Upper lobe of left lung (tissue), 6 donors: ENCODE results near the gene ANKS1A. TPM values are rescaled to one million over a fixed set of nuclear protein-coding genes. Genes with fewer than 3 reads are reported as not detected.

Source experiments
- ATAC-seq, 2 donors: fragments of 200-7000 bp; cut with Tn5 transposase; one replicate each; pipeline ENCODE4 v1.9.1; 2022; ENCODE audit warnings: mild to moderate bottlenecking in 2 of 2, moderate library complexity in 2 of 2; ENCODE audit not compliant: low FRiP score in 2 of 2
- DNase-seq, 2 donors: peaks; one replicate each; pipeline ENCODE4 v3.0.0-alpha.2; 2019 to 2020
- H3K27ac ChIP-seq, 4 donors: fragments of 200-600 bp; sonication (generic); one replicate each; pipeline ENCODE4 v1.5.1; 2016 to 2019
- H3K27me3 ChIP-seq, 4 donors: fragments of 200-600 bp; sonication (generic); one replicate each; pipeline ENCODE4 v1.5.1; 2017 to 2019
- H3K36me3 ChIP-seq, 4 donors: fragments of 200-600 bp; sonication (generic); one replicate each; pipeline ENCODE4 v1.5.1; 2016 to 2019
- H3K4me1 ChIP-seq, 4 donors: fragments of 200-600 bp; sonication (generic); one replicate each; pipeline ENCODE4 v1.5.1; 2018 to 2019
- H3K4me3 ChIP-seq, 4 donors: fragments of 200-600 bp; sonication (generic); one replicate each; pipeline ENCODE4 v1.5.1; 2017 to 2019; ENCODE audit warnings: mild to moderate bottlenecking in 2 of 4, moderate library complexity in 1 of 4
- H3K9me3 ChIP-seq, 4 donors: fragments of 200-600 bp; sonication (generic); one replicate each; pipeline ENCODE4 v1.5.1; 2018 to 2019
- CTCF ChIP-seq, 6 experiments: fragments of 450-650 bp in 4 of 6; fragments of 200-600 bp in 2 of 6; sonication (generic) in 2 of 6; IDR thresholded peaks; one replicate each; pipeline ENCODE4 v1.5.1; 2016 to 2019; ENCODE audit warnings: antibody characterized with exemption in 6 of 6
- EP300 ChIP-seq, 4 donors: sonication (generic); formaldehyde crosslinking; IDR thresholded peaks; one replicate each; pipeline ENCODE4 v1.5.1; 2017; ENCODE audit warnings: antibody characterized with exemption in 4 of 4, control low read depth in 2 of 4
- POLR2A ChIP-seq, 4 donors: fragments of 450-650 bp; IDR thresholded peaks; one replicate each; pipeline ENCODE4 v1.5.1; 2016 to 2017; ENCODE audit warnings: antibody characterized with exemption in 4 of 4, mild to moderate bottlenecking in 2 of 4
- POLR2AphosphoS5 ChIP-seq, 2 donors: sonication (generic); formaldehyde crosslinking; IDR thresholded peaks; one replicate each; pipeline ENCODE4 v1.5.1; 2017; ENCODE audit warnings: antibody characterized with exemption in 2 of 2
- WGBS, 2 donors: methylation state at CpG; one replicate each; pipeline ENCODE4 v1.1.5; 2017 to 2018; 5-methylcytosine and 5-hydroxymethylcytosine counted together
- total RNA-seq, 6 donors: library from RNA; depleted of rRNA in 4 of 6; stranded (reverse); fragments of >200 nt in 4 of 6; gene quantifications; one replicate each; pipeline versions ENCODE4 v1.1.0 to v1.2.1, GENCODE V29; 2016 to 2021
- donor health status: DM: no; HTN: no; CAD: no; lungs with moderate emphysema.
- donor health status: DM: no; HTN: yes; CAD: no; lungs with severe emphysema.

The ANKS1A gene
- total RNA-seq, 6 donors from 2014 or later = 47.2 to 85.3 (median 53.5) TPM

GRCh38 chr6:34864007-34864406 lies 25.0 kb upstream of the ANKS1A start:
- 64 to 77% methylated on average over 4 of the region's 4 CpGs for WGBS, 2 donors
- no peak for ATAC-seq
- DNase-seq = no peak
- Histone ChIP-seq H3K9me3 (no peaks in the 10 kb centered on the region), H3K36me3 (peaks cover 0 to 52% (median 26%) of the 10 kb centered on the region in 4 donors), H3K27ac (peak overlapping the region in 1 of 4 donors; percentile 33), H3K4me3 (no peak overlapping the region), H3K4me1 (peaks cover 0 to 5% (median 2%) of the 10 kb centered on the region in 4 donors), H3K27me3 (no peaks in the 10 kb centered on the region)
- TF ChIP-seq EP300 (IDR thresholded peaks at IDR 0.05) (no peak), POLR2AphosphoS5 (IDR thresholded peaks at IDR 0.05) (no peak), CTCF (IDR thresholded peaks at IDR 0.05) (no peak), POLR2A (IDR thresholded peaks at IDR 0.05) (no peak)

GRCh38 chr6:34865107-34865506 lies 23.9 kb upstream of the ANKS1A start:
- peaks cover 0 to 5% (median 2%) of the 10 kb centered on the region in 4 donors for H3K4me1 ChIP-seq
- ATAC-seq (no peak), DNase-seq (no peak)
- no peak overlapping the region for H3K4me3 ChIP-seq
- H3K9me3 ChIP-seq = no peaks in the 10 kb centered on the region
- H3K36me3 ChIP-seq = peaks cover 0 to 42% (median 18%) of the 10 kb centered on the region in 4 donors
- TF ChIP-seq POLR2AphosphoS5 (IDR thresholded peaks at IDR 0.05) (peak in 1 of 2 donors; percentile 39), POLR2A (IDR thresholded peaks at IDR 0.05) (no peak), CTCF (IDR thresholded peaks at IDR 0.05) (no peak), EP300 (IDR thresholded peaks at IDR 0.05) (peak in 2 of 4 donors; percentile 67 to 91)
- H3K27ac ChIP-seq = peak overlapping the region in 2 of 4 donors; percentile 17 to 44
- H3K27me3 ChIP-seq = no peaks in the 10 kb centered on the region
- 58 to 59% methylated on average over 3 of the region's 3 CpGs for WGBS, 2 donors

GRCh38 chr6:34866509-34866908 lies 22.5 kb upstream of the ANKS1A start:
- peaks cover 3 to 43% (median 26%) of the 10 kb centered on the region in 4 donors for H3K36me3 ChIP-seq
- peaks cover 0 to 5% (median 2%) of the 10 kb centered on the region in 4 donors for H3K4me1 ChIP-seq
- H3K9me3 ChIP-seq = no peaks in the 10 kb centered on the region
- no peak for DNase-seq
- H3K27ac ChIP-seq = no peak overlapping the region
- 56 to 63% methylated on average over 3 of the region's 3 CpGs for WGBS, 2 donors
- H3K27me3 ChIP-seq = no peaks in the 10 kb centered on the region
- TF ChIP-seq POLR2A (IDR thresholded peaks at IDR 0.05) (no peak), POLR2AphosphoS5 (IDR thresholded peaks at IDR 0.05) (no peak), EP300 (IDR thresholded peaks at IDR 0.05) (no peak), CTCF (IDR thresholded peaks at IDR 0.05) (no peak)
- no peak for ATAC-seq
- H3K4me3 ChIP-seq = no peak overlapping the region

- Histone ChIP-seq H3K4me1 (peaks cover 0 to 5% (median 2%) of the 10 kb centered on the region in 4 donors), H3K27ac (no peak overlapping the region), H3K36me3 (peaks cover 12 to 47% (median 32%) of the 10 kb centered on the region in 4 donors), H3K9me3 (no peaks in the 10 kb centered on the region), H3K4me3 (no peak overlapping the region), H3K27me3 (no peaks in the 10 kb centered on the region)
- ATAC-seq = no peak
- no peak for DNase-seq
- WGBS, 2 donors = 80 to 98% methylated on average over 1 to 3 of the region's 3 CpGs
- TF ChIP-seq POLR2A (IDR thresholded peaks at IDR 0.05) (no peak), EP300 (IDR thresholded peaks at IDR 0.05) (no peak), CTCF (IDR thresholded peaks at IDR 0.05) (no peak), POLR2AphosphoS5 (IDR thresholded peaks at IDR 0.05) (no peak)
These were observed 21.6 kb upstream of the ANKS1A start for GRCh38 chr6:34867484-34867883.

- TF ChIP-seq POLR2A (IDR thresholded peaks at IDR 0.05) (no peak), POLR2AphosphoS5 (IDR thresholded peaks at IDR 0.05) (no peak), EP300 (IDR thresholded peaks at IDR 0.05) (no peak), CTCF (IDR thresholded peaks at IDR 0.05) (no peak)
- H3K27me3 ChIP-seq = no peaks in the 10 kb centered on the region
- DNase-seq (no peak), ATAC-seq (no peak)
- no peak overlapping the region for H3K4me3 ChIP-seq
- H3K36me3 ChIP-seq = peaks cover 13 to 75% (median 45%) of the 10 kb centered on the region in 4 donors
- H3K27ac ChIP-seq = no peak overlapping the region
- H3K4me1 ChIP-seq = no peaks in the 10 kb centered on the region
- no peaks in the 10 kb centered on the region for H3K9me3 ChIP-seq
- 96 to 97% methylated on average over 4 of the region's 4 CpGs for WGBS, 2 donors
These were observed 17.2 kb upstream of the ANKS1A start for GRCh38 chr6:34871853-34872252.
